ENCODE results near the gene PRF1.
A peak's percentile ranks its signal among the peaks of the same experiment; 100 is the strongest.
"Not testable (repeated sequence)": the region's sequence is repeated elsewhere in the genome, so short reads cannot be mapped to it uniquely, and the experiment has no call there.

Gene PRF1

DNA sequence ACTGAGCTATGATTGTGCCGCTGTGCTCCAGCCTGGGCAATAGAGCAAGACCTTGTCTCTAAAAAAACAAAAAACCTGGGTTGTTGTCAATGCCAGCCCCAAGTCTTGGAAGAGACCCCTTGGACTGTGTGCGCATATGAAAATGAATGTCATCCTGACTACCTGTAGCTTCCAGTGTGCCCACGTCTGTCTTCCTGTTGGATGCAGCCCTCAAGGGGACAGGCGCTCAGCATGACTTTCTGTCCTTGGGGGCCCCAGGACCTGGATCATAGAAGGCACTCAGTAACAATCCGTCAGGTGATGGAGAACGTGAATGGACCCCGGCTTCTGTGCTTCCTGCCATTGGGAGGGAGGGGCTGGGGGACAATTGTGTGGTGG lies 9.0 kb downstream of the PRF1 start:
- DNase-seq (ENCODE audit: low read depth in 2 of 2), result no peak

DNA sequence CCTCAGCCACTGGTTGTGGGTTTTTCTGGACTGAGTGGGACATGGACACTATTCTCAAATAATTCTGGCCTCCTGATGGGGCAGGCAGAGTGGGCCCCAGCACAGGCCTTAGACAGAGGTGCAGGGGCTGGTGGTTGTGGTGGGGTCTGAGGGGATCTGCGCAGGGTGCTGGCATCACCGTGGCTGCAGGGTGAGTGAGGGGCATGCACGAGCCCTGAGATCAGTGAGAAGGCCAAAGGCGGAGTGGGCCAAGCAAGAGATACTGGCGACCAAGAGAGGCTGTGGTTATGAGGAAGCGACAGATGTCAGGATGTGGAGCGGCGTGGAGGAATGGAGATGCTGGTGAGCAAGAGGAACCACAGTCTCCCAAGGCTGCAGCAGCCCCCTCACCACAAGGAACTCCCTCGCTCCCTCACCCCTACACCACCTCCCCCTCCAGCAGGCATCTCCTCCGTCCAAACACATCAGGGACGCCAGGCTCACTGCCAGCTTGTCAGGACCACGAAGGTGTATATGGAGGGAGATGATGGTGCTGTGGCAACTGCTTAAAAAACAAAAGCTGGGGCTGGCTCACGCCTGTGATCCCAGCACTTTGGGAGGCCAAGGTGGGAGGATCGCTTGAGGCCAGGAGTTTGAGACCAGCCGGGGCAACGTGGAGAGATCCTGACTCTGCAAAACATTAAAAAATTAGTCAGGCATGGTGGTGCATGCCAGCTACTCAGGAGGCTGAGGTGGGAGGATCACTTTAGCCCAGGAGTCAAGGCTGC lies 9.6 kb downstream of the PRF1 start:
- DNase-seq (ENCODE audit: low read depth in 2 of 2), result no peak

DNA sequence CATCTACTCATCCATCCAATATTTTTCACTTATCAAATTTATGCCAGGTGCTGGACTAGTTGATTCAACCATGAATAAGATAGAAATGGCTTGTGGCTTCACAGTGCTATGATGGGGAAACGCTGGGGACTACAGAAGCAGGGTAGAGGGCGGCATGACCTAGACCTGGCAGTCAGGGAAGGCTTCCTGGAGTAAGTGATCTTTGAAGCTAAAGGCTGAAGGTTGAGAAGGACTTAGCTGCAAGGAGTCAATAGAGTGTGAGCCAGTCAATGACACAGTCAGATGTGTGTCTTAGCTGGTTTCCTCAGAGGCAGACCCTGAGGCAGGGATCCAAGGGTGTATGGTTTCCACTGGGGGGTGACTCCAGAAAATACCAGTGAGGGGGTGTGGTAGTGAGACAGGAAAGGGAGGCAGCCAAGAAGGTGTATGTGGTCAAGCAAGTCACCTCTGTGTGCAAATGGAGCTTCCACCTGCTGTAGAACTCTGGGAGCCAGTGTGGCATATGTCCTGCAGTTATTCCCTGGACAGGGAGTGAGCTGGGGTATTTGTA lies 10.3 kb downstream of the PRF1 start:
- DNase-seq (ENCODE audit: low read depth in 2 of 2), result no peak

DNA sequence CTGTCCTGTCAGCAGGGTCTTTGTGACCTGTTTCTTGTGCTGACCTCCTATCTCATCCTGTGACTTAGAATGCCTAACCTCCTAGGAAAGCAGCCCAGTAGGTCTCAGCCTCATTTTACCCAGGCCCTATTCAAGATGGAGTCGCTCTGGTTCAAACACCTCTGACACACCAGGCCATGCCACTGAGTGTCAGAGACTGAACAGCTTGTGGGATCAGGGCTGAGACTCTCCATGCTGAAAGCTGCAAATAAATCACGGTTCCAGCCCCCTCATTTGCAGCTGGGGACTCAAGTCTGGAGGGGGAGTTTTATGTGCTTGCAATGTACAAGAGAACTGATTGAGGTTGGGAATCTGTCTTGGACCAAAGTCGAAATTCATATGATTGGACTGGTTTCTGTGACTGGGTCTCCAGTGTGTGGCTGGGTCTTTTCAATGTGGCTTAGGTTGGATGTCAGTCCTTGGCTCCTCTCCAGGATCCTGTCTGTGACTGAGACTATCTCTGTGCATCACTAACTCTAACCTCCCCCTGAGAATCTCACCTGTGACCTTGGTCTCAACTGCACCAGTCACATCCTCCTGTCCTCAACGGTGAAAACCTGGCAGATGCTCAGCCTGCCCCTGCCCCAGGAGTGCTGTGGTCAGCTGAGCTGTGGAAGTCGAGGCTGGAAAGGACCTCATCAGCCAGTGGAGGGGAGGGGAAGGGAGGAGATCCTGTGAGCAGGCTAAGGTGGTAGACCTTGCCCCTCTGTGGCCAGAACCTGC lies 11.7 kb downstream of the PRF1 start:
- DNase-seq (ENCODE audit: low read depth in 2 of 2), result no peak

DNA sequence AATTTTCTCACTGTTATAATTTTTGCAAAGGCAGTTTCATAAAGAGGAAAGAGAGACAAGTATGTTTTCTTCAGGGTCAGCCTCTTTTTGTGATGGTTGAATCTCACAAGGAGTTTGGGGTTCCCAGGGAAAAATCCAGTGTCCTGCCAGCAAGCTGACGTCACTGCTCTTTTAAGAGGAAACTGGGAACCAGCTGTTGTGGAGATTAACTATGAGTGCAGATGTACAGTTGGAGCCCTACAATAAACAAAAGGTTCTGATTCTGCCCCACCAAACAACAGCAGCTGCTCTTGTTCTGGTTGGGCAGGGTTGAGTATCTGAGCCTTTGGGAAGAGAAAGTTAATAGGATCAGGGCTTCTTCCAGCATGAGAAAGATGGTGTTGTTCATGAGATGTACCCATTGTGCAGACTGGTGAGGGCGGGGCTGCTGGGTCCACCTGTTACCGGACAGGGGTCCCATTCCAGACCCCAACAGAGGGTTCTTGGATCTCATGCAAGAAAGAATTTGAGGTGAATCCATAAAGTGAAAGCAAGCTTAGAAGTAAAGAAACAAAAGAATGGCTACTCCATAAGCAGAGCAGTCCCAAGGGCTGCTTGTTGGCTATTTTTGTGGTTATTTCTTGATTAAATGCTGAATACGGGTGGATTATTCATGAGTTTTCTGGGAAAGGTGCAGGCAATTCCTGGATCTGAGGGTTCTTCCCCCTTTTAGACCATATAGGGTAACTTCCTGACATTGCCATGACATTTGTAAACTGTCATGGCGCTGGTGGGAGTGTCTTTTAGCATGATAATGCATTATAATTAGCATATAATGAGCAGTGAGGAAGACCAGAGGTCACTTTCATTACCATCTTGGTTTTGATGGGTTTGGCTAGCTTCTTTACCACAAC lies 12.5 kb downstream of the PRF1 start:
- no peak for DNase-seq (ENCODE audit: low read depth in 2 of 2)

DNA sequence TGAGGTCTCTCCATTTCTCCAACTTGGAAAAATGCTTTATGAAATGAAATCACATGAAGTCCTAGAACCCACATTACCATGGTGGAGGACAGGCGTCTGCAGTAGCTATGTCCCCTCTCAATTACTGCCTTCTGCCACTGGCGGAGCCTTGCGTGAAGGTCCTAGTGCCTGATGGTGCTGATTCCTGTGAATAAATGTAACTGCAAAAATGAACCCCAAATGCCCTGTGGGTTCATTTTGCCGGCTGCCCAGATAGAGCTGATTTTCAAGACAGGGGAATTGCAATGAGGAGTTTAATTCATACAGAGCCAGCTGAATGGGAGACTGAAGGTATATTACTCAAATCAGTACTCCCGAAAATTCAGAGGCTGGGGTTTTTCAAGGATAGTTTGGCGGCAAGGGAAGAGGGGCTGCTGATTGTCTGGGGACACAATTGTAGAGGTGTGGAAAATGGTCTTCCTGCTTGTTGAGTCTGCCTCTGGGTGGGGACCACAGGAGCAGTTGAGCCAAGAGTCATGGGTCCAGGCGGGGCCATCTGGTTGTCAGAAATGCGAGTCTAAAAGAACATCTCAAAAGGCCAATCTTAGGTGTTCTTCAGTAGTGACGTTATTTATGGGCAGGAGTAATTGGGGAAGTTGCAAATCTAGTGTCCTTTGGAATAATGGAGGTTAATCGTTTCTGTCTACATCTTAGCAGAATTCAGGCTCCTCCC lies 13.5 kb downstream of the PRF1 start:
- no peak for DNase-seq (ENCODE audit: low read depth in 2 of 2)

DNA sequence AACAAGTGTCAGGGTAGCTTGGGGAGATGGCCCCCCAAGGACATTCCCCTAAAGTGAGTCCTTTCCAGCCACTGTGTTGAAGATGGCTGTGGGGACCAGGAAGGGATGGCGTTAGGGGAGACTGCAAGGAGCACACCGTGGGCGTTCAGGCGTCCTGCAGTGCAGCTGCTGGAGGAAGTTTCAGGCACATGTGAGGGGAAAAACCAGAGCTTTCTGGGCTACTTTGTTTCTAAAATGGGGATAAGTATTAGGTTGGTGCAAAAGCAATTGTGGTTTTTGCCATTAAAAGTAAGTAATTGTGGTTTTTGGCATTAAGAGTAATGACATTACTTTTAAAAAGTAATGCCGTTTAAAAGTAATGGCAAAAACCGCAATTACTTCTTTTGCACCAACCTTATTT lies 14.3 kb downstream of the PRF1 start:
- no peak for DNase-seq (ENCODE audit: low read depth in 2 of 2)

DNA sequence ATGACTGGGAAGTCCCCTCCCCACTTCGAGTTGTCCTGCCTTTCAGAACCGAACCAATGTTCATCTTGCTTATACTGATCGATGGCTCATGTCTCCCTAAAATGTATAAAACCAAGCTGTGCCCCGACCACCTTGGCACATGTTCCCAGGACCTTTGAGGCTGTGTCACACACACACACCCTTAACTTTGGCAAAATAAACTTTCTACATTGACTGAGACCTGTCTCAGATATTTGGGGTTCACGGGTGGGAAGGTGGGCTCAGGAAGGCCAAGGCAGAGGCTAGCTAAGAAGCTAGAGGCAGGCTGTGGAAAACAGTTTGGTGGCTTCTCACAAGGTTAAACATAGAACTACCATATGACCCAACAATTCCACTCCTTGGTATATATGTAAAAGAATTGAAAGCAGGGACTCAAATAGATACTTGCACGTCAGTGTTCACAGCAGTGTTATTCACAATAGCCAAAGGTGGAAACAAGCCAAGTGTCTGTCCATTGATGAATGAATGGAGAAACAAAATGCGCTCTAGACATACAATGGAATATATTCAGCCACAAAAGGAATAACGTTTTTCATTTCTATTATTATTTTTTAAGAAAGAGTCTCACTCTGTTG lies 15.4 kb downstream of the PRF1 start:
- DNase-seq (ENCODE audit: low read depth in 2 of 2), result no peak

DNA sequence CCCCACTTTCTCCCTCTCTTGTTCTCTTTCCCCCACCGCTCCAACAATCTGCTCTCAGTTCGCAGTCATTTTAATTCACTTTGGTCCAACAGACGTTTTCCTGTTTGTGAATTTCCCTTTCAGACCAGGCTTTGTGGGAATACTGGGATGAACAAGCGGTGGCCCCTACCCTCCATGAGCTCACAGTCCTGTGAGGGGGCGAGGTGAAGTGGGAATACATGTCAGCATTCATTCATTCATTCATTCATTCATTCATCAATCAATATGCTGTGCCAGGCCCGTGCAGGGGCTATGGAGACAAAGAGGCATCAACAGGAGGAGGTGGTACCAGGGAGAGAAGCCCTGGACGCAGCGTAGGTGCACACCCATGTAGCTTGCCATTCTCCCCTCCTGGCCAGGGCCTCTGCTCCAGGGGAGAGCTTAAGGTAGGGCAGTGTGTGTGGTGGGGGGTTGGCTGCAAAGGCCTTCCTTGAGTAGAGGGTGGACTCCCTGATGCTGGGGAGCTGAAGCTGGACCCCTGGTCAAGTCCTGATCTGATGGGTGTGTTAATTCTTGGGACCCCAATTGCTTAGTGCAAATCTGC lies 16.1 kb downstream of the PRF1 start:
- no peak for DNase-seq (ENCODE audit: low read depth in 2 of 2)

DNA sequence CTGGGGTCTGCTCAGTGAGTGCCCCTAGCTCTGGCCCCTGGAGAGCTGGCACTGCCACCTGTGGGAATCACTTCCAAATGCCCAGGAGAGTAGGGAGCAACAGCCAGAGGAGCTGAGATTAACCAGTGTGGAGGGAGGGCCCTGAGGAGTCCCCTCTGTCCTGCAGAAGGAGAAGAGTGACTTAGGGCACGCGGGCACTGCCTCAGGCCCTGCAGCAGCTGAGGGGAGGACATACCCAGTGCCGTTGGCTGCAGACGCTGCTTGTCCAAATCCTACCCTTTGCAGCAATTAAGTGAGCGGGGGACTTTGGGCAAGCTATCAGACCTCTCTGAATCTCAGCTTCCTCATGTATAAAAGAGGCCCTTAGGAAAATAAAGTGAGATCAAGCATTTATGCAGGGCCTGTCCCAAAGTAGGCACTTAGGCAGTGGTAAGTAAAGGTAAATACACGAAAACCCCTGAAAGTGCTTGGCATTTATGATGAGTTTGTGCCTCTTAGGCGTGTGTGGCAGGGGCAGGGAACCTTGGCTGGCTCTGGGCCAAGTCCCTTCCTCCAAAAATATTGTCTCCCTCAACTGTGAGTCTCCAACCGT lies 16.9 kb downstream of the PRF1 start:
- no peak for DNase-seq (ENCODE audit: low read depth in 2 of 2)

DNA sequence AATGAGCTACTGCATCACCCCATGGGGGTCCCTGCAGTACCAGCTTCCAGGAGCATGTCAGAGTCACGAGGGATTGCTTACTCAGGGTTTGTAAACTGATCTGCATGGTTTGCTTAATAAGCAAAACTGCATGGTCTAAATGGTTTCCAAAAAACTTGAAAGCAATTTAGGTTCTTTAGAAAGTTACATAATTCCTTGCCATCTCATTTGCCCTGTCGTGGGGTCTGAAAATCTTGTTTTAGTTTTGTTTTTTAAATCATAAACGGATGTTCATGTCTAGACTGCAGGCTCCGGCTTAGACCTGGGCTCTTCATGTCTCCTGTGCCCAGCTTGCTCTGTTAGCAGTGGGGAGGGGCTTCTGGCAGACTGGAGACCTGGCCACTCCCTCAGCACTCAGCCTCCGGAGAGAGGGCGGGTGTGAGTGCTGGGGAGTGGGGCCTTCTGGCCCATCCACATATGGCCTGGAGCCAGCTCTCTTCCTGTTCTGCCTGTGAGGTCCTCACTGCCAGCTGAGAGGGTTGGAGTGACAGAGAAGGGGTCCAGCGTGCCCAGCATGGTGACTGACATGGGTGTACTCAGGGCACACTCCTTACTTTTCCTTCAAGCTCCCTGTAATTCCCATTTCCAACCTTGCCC lies 17.5 kb downstream of the PRF1 start:
- no peak for DNase-seq (ENCODE audit: low read depth in 2 of 2)

DNA sequence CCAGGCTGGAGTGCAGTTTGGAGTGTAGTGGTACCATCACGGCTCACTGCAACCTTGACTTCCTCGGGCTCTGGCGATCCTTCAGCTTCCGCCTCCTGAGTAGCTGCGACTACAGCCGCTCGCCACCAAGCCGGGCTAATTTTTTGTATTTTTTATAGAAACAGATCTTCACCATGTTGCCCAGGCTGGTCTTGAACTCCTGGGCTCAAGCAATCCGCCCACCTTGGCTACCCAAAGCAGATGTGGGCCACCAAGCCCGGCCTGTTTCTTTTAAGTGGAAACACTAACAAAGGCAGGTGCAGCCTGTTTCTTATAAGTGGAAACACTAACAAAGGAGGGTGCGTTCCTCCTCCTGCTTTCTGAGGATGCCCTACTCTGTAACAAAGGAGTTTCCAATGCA lies 18.2 kb downstream of the PRF1 start:
- DNase-seq (ENCODE audit: low read depth in 2 of 2), result no peak

DNA sequence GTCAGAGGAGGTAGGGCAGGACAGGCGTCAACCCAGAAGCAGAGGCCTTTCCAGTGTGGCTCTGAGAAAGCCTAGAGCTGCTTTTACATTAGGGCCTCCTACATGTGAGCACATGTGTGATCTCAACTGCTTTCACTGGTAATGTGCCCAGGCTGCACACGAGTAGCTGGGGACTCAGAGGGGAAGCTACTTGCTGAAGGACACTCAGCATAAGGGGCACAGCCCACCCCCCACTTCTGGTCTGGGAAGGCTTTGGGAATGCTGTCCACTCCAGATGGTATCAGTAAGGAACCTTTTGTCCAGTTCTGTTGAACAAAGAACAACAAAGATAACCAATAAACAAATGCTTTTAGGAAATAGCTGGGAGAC lies 18.9 kb downstream of the PRF1 start:
- DNase-seq (ENCODE audit: low read depth in 2 of 2), result no peak

DNA sequence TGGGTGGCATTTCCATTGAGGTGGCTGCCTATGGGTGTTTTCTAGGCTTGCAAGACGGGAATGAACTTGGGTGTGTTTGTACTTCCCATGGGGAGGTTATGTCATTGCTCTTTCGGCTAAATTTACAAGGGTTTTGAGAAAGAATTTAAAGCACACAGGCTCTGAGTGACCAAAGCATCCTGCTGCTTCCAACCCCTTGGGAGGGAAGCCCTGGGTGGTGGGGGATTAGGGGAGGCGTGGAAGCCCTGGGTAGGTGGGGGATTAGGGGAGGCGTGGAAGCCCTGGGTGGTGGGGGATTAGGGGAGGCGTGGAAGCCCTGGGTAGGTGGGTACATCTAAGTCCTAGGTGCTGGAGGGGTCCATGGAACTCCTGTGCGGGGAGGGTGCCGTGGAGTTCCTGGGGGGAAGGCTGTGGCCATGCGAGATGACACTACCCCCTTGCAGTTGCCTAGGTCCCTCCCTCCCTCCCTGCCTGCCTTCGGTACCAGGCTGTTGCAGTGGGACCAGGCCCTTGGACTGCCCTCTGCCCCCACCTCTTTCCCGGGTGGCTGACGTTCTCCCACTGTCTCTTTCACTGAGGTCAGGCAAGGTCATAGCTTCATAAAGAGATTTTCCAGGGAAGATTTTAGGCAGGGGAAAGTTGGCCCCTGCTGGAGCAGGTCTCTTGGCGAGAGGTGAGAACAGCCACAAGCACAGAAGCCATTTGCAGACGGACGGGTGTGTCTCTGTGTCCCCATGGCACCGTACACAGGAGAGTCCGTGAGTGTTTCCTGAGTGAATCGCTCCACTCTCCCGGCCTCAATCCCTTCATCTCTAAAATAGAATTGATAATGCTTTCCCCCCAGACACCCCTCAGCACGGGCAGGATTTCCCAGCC lies 19.5 kb downstream of the PRF1 start:
- DNase-seq (ENCODE audit: low read depth in 2 of 2), result no peak

DNA sequence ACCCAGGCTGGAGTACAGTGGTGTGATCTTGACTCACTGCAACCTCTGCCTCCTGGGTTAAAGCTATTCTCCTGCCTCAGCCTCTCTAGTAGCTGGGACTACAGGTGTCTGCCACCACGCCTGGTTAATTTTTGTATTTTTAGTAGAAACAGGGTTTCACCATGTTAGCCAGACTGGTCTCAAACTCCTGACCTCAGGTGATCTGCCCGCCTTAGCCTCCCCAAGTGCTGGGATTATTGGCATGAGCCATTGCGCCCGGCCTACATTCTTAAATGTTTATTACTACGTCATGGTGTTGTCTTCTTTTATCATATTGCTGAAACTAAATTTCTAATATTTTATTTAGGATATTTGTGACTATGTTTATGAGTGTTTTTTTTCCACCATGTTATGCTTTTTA lies 21.4 kb downstream of the PRF1 start:
- DNase-seq (ENCODE audit: low read depth in 2 of 2), result not testable (repeated sequence)

DNA sequence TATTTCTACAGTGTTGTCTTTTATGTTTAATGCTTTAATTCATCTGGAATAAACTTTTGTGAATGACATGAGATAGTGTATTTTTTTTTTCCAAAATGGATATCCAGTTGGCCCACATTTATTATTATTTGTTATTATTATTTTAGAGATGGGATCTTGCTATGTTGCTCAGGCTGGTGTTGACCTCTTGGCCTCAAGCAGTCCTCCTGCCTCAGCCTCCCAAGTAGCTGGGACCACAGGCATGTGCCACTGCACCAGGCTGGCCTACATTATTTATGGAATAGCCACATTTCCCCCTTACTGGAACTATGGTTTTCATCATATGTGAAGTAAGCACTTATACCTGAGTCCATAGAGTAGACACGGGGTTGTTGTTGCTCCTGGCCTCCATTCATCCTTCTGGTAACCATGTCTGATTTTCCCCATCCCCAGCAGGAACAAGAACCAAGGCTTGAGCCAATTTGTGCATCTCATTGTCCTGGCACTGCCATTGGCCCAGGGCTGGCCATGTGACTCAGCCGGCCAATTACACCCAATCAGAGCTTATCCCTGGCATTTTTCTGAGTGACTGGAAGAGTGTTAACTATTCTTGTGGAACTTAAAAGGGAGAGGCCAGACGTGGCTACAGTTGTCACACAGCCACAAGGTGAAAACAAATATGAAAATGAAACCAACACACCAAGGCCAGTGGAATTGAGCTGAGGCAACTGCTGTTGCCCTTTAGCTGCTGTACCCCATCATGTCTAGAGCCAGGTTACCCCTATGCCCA lies 23.1 kb downstream of the PRF1 start:
- DNase-seq (ENCODE audit: low read depth in 2 of 2), result no peak

DNA sequence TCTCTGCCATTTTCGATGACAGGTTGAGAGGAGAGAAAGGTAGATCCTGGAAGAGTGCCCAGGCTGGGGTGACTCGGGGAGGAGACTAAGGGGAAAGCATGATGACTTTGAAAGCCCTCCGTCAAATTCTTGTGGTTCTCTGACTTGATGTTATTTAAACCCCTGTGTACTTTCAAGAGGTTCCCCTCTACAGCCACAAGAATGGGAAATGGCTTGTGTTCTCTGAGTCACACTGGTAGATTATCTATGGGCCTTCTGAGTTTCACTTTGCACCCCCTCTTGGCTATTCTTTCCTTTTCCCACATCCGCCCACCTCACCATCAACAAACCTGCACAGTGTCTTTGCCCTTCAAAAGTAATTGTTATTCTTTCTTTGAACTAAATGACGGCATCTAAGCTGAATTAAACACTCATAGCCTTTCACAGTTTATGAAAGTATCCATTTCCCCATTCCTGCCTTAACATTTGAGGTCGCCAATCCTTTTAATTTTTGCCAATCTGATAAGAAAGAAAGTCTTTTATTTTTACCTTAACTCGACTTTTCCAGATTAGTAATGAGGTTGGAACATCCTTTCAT lies 24.1 kb downstream of the PRF1 start:
- peak; percentile 58 to 72 for DNase-seq (ENCODE audit: low read depth in 2 of 2)
